ENCODE data around the gene GDF9.

The GDF9 gene

GRCh38 chr5:132838516-132839282, 27.6 kb downstream of the GDF9 start:
- no peak for DNase-seq (ENCODE audit: low read depth)

- DNase-seq (ENCODE audit: low read depth) = no peak
These were observed 28.4 kb downstream of the GDF9 start for GRCh38 chr5:132837868-132838267.

GRCh38 chr5:132836852-132837251, 29.4 kb downstream of the GDF9 start:
- no peak for DNase-seq (ENCODE audit: low read depth)

GRCh38 chr5:132834057-132834456, 32.2 kb downstream of the GDF9 start:
- DNase-seq (ENCODE audit: low read depth) = no peak

- DNase-seq (ENCODE audit: low read depth) = no peak
These were observed 33.7 kb downstream of the GDF9 start for GRCh38 chr5:132832612-132833011.

- no peak for DNase-seq (ENCODE audit: low read depth)
These were observed 35.0 kb downstream of the GDF9 start for GRCh38 chr5:132831095-132831860.

- peak; percentile 41 for DNase-seq (ENCODE audit: low read depth)
These were observed 35.7 kb downstream of the GDF9 start, which contains the start of gene SHROOM1 for GRCh38 chr5:132830436-132831094. Gene SHROOM1 (minus strand): TSS chr5:132830647. CDS start chr5:132826140, 4,507 bp downstream.

GRCh38 chr5:132829742-132830435, 36.4 kb downstream of the GDF9 start:
- DNase-seq (ENCODE audit: low read depth) = peak; percentile 25

GRCh38 chr5:132828846-132829494, 37.3 kb downstream of the GDF9 start:
- no peak for DNase-seq (ENCODE audit: low read depth)

GRCh38 chr5:132827943-132828673, 38.2 kb downstream of the GDF9 start:
- DNase-seq (ENCODE audit: low read depth) = no peak

GRCh38 chr5:132826424-132827082, 39.7 kb downstream of the GDF9 start:
- no peak for DNase-seq (ENCODE audit: low read depth)

- no peak for DNase-seq (ENCODE audit: low read depth)
These were observed 40.4 kb downstream of the GDF9 start for GRCh38 chr5:132825834-132826391.

- DNase-seq (ENCODE audit: low read depth) = no peak
These were observed 41.0 kb downstream of the GDF9 start for GRCh38 chr5:132825033-132825833.

- no peak for DNase-seq (ENCODE audit: low read depth)
These were observed 41.8 kb downstream of the GDF9 start for GRCh38 chr5:132824426-132824825.

GRCh38 chr5:132823481-132824050, 42.7 kb downstream of the GDF9 start:
- no peak for DNase-seq (ENCODE audit: low read depth)

GRCh38 chr5:132822650-132823480, 43.4 kb downstream of the GDF9 start:
- no peak for DNase-seq (ENCODE audit: low read depth)

GRCh38 chr5:132821791-132822190, 44.5 kb downstream of the GDF9 start:
- no peak for DNase-seq (ENCODE audit: low read depth)

GRCh38 chr5:132821350-132821749, 44.9 kb downstream of the GDF9 start:
- DNase-seq (ENCODE audit: low read depth) = no peak

Measured in CMK (cell line).